MM.1S (cell line): ENCODE measurements around the gene TRPM8.

Experiments used
- EZH2 ChIP-seq: fragments of 300-600 bp; sonication (generic); optimal IDR thresholded peaks from 2 replicates; pipeline ENCODE3; 2017; ENCODE audit warnings: low read depth, mild to moderate bottlenecking, antibody characterized with exemption, low read length, mixed read lengths
- TF ChIP-seq, protein P1 (sequence below): fragments of 300-600 bp; sonication (generic); IDR thresholded peaks from 2 replicates; pipeline ENCODE4 v1.5.1; 2016; ENCODE audit warnings: antibody characterized with exemption, low read length, mixed read lengths

DNA sequence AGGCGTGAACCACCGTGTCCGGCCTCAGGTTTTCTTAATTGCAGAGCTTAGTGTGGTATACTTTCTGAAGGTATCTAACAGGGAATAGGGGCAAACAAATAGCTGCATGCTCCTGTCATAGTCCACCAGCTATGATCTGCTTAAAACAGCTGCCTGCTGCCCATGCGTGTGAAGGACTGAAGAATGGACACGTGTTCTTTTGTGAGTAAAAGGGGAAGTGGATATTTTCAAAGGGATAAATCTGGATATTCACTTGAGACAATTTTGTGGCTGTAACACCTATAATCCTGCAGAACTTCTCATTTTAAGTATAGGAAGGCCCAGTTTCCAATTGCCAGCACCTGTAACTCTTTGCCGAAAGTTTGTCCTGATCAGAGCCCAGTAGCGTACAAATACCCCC, 44.7 kb downstream of the TRPM8 start:
- no peak for TF ChIP-seq EZH2
- TF ChIP-seq, protein P1, sequence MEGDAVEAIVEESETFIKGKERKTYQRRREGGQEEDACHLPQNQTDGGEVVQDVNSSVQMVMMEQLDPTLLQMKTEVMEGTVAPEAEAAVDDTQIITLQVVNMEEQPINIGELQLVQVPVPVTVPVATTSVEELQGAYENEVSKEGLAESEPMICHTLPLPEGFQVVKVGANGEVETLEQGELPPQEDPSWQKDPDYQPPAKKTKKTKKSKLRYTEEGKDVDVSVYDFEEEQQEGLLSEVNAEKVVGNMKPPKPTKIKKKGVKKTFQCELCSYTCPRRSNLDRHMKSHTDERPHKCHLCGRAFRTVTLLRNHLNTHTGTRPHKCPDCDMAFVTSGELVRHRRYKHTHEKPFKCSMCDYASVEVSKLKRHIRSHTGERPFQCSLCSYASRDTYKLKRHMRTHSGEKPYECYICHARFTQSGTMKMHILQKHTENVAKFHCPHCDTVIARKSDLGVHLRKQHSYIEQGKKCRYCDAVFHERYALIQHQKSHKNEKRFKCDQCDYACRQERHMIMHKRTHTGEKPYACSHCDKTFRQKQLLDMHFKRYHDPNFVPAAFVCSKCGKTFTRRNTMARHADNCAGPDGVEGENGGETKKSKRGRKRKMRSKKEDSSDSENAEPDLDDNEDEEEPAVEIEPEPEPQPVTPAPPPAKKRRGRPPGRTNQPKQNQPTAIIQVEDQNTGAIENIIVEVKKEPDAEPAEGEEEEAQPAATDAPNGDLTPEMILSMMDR: no peak
